HG03439 (cell line): ENCODE results near the gene GPC5.
A peak's percentile ranks its signal among the peaks of the same experiment; 100 is the strongest.

Experiments
- ATAC-seq: cut with Tn5 transposase; IDR thresholded peaks from one replicate; pipeline ENCODE4 v1.9.1; 2021; ENCODE audit warnings: mild to moderate bottlenecking, moderate library complexity; ENCODE audit not compliant: unreplicated experiment

GPC5 gene

GRCh38 chr13:92781965-92782690 lies 1383.7 kb downstream of the GPC5 start:
- ATAC-seq = no peak

DNA sequence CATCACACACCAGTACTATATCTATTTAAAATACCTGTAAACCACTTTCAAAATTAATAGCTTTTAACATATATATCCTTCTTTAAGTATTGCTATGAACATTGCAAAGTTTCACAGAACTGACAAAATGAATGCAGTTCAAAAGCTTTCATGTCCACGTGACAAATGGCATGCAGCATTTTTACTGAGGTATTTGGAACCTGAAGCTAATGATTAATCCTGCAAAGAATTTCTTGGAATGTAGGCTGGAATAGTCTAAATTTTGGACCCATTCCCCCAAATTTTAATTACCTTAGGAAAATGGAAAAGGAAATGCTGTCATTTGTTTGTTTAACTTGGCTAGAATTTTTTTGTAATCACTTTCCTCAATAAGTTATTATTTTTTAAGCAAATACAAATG lies 1404.4 kb downstream of the GPC5 start:
- no peak for ATAC-seq

DNA sequence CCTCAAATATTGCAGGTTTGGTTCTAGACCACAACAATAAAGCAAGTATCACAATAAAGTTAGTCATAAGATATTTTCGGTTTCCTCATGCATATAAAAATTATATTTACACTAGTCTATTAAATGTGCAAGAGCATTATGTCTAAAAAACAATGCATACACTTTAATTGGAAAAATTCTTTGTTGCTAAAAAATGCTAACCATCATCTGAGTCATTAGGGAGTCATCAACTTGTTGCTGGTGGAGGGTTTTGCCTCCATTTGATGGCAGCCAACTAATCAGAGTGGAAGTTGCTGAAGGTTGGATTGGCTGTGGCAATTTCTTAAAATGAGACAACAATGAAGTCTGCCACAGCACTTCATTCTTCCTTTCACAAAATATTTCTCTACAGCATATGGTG lies 1405.9 kb downstream of the GPC5 start:
- ATAC-seq = no peak

GRCh38 chr13:92804926-92805325 lies 1406.5 kb downstream of the GPC5 start:
- no peak for ATAC-seq

- no peak for ATAC-seq
Measured at GRCh38 chr13:92805766-92806165, 1407.3 kb downstream of the GPC5 start.

DNA sequence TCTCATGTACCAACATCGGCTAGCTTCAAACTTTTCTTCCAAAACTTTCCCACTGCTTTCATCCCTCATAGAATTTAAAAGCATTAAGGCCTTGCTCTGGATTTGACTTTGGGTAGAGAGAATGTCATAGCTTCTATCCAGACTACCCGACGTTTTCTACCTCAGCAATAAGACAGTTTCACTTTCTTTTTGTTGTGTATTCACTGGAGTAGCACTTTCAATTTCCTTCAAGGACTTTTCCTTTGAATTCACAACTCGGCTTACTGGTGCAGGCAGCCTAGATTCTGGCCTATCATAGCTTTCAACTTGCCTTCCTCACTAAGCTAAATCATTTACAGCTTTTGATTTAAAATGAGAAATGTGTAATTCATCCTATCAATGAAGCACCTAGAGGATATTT lies 1407.8 kb downstream of the GPC5 start:
- no peak for ATAC-seq

DNA sequence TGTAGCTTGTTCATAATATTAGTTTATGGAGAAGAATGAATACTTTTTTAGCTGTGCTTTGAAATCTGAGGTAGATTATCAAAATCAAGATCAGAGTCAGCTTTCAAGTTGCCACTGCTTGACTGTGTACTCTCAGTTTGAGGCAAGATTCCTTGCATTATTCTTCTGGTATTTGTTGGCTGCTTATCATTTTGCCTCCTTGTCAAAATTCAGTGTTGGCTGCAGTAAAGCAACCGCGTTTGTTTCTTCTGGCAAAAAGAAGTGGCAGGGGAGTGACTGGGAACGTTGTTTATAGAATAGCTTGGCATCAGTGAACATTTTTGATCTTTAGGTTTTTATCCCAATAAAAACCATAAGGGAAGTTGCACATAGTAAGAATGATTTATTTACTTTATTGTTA lies 1408.9 kb downstream of the GPC5 start:
- no peak for ATAC-seq

- ATAC-seq = no peak
Measured at GRCh38 chr13:92807966-92808365, 1409.5 kb downstream of the GPC5 start.

- ATAC-seq = no peak
Measured at GRCh38 chr13:92821324-92821723, 1422.9 kb downstream of the GPC5 start.

GRCh38 chr13:92823059-92823458 lies 1424.6 kb downstream of the GPC5 start:
- no peak for ATAC-seq

- ATAC-seq = no peak
Measured at GRCh38 chr13:92825938-92826596, 1427.6 kb downstream of the GPC5 start.

DNA sequence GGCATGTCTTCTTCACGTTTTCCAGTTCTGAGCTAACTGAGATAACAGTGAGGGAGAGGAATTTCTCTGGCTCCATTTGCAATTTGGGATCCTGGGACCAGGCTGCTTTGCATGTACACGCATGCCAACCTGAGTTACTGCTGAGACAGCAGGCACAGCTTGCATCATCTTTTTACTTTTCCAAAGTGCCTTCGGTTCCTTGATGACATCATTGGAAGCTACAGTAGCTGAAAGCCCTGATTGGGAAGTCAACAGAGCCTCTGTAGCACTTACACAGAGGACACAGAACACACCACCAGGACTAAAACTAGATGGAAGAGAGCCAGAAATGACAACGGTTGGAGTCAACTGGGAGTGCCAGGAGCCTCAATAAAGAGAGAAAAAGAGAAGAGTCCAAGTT lies 1429.1 kb downstream of the GPC5 start:
- ATAC-seq = no peak

DNA sequence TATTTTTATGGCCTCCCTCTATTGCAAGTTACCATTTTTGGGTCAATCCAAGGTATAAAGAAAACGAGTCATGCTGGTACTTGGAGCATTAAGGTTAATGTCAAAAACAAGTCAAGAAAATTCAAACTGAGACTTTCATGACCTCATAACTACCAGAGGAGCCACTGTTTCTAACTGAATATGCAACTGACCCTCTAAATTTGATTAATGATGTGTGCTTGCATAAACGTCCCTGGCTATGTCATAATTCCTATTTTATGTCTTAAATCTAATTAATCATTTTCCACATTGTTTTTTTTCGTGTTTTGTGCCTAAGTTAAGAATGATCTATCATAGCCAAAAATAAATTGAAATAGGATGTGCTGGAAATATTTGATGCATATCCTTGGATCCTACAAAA lies 1431.5 kb downstream of the GPC5 start:
- no peak for ATAC-seq

- no peak for ATAC-seq
Measured at GRCh38 chr13:92830821-92831220, 1432.4 kb downstream of the GPC5 start.

DNA sequence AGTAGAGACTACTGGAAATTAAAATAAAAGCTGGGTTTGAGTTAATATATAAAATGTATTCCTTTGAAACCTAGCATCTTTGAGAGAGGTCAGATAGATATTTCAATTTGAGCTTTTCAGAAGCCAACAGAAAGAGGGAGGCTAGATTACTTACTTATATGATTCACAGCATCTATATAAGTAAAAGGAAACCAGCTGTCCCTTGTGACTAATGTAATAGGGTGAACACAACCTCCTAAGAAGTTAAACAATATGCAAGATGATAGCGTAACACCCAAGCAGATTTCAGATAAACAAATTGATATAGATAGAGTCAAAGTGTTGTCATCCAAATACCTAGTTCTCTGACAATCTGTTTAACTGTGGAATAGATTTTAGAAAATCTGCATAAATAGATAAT lies 1434.7 kb downstream of the GPC5 start:
- no peak for ATAC-seq

- ATAC-seq = no peak
Measured at GRCh38 chr13:92836171-92836570, 1437.8 kb downstream of the GPC5 start.

DNA sequence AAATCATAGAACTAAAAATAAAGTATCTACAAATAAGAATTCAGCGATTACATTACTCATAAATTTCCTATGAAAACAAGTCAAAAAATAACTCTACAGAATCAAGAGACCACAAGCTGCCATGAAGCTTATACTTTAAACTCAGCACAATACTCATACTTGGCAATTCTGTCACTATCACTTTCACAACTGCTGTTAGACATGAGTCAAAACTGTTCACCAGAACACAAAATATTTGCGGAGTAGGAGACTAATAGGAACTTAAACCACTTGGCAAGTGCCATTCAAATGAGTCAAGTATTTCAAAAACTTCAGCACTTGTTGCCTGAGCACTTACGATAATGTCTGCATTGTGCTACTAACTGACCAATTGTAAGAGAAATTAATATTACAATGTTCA lies 1440.4 kb downstream of the GPC5 start:
- peak; percentile 85 for ATAC-seq

GRCh38 chr13:92842145-92842544 lies 1443.7 kb downstream of the GPC5 start:
- ATAC-seq = no peak

- peak; percentile 64 for ATAC-seq
Measured at GRCh38 chr13:92843549-92843948, 1445.1 kb downstream of the GPC5 start.

DNA sequence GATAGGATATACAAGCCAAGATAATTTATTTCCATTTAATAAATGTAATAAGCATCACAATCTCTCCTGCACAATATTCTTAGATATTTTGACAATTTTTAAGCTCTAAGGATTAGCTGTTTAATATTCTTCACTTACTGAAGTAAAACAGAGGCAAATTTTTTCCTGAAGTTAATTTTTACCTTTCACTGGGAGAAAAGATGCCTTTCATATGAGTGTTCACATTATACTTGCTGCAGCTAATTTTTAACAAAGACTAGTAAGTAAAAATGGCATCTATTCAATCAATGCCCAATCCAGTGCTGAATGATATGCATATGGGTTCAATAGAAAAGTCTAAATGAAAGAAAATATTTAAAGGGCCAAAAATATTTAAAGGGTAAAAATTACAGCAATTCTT lies 1451.0 kb downstream of the GPC5 start:
- no peak for ATAC-seq

GRCh38 chr13:92864584-92865284 lies 1466.3 kb downstream of the GPC5 start:
- no peak for ATAC-seq

- ATAC-seq = no peak
Measured at GRCh38 chr13:92873029-92873428, 1474.6 kb downstream of the GPC5 start.
